Limb (tissue), 2 donors: Measurements from ENCODE around the gene GARNL3.

Experiments used
- DNase-seq, 2 donors: peaks; one replicate each; pipeline ENCODE4 v3.0.0-alpha.2; 2016; ENCODE audit errors: extremely low spot score in 2 of 2

GARNL3 gene

DNA sequence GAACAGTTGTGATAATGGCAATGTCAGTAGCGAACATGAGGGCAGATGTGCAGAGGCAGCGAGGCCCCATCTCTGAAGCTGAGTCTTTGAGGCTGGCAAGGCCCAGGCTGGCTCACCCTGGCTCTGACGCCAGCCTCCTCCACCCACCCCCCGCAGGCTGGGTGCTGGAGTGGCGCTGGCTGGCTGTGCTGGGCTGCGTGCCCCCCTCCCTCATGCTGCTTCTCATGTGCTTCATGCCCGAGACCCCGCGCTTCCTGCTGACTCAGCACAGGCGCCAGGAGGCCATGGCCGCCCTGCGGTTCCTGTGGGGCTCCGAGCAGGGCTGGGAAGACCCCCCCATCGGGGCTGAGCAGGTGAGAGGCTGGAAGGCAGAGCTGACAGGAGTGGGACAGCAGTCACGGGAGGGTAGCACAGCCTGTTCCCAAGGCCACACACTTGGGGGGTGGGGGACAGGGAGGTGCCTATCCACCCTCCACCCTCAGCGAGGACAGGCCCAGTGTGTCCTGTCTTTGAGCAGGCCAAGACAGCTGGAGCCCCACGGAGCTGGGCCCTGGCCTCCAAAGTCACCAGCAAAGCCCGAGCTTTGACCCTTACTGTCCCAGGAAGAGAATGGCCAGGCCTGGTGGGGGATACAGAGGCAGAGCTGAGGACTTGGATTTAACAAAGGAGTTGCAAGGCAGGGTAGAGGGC is 138.0 kb downstream of the GARNL3 start:
- DNase-seq = no peak

DNA sequence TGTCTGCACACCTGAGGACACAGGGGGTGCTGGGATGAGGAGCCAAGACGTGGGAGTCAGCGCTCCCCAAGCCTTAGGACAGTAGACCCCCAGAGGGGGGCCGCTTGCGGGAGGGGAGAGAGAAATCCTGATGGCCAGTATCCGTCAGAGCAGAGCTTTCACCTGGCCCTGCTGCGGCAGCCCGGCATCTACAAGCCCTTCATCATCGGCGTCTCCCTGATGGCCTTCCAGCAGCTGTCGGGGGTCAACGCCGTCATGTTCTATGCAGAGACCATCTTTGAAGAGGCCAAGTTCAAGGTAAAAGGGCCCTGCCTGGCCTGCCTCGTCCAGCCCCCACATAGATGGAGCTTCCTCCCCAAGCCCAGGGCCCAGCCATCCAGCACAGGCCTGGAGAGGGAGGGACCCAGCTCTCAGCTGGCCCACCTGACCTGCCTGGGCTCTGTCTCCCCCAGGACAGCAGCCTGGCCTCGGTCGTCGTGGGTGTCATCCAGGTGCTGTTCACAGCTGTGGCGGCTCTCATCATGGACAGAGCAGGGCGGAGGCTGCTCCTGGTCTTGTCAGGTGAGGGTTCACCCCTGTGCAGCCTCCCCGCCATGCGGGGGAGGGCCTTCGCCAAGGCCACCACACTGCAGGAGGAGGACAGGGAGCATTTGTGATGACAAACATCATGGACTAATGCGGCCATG is 139.1 kb downstream of the GARNL3 start:
- no peak for DNase-seq

- DNase-seq = no peak
These were observed 140.1 kb downstream of the GARNL3 start for GRCh38 chr9:127404631-127405030.

DNA sequence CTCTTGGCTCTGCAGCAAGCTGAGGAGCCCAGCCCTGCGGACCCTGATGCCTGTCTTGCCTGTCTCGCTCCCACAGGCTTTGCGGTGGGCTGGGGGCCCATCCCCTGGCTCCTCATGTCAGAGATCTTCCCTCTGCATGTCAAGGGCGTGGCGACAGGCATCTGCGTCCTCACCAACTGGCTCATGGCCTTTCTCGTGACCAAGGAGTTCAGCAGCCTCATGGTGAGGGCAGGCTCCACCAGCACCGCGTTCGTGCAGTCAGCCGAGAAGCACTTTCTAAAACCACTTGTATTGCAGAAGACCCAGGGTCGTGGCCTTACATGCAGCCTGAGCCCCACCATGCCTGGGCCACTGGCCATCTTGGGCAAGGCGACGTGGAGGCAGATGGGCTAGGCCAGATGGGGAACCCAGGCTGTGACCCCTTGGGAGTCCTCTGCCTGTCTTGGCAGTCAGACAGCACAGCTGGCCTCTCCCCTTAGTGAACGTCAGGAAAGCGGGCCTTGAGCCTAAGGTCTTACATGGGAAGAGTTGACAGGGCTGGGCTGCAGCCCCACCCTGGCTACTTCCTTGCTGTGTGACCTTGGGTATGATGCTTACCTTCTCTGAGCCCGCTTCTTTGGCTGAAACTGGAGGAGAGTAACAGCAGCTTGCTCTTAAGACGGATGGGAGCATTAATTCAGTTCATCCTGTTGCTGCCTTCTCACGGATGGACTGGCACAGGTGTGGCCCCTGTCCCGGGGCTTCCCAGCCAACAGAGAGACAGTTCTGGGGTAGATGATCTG is 141.0 kb downstream of the GARNL3 start:
- DNase-seq = no peak

DNA sequence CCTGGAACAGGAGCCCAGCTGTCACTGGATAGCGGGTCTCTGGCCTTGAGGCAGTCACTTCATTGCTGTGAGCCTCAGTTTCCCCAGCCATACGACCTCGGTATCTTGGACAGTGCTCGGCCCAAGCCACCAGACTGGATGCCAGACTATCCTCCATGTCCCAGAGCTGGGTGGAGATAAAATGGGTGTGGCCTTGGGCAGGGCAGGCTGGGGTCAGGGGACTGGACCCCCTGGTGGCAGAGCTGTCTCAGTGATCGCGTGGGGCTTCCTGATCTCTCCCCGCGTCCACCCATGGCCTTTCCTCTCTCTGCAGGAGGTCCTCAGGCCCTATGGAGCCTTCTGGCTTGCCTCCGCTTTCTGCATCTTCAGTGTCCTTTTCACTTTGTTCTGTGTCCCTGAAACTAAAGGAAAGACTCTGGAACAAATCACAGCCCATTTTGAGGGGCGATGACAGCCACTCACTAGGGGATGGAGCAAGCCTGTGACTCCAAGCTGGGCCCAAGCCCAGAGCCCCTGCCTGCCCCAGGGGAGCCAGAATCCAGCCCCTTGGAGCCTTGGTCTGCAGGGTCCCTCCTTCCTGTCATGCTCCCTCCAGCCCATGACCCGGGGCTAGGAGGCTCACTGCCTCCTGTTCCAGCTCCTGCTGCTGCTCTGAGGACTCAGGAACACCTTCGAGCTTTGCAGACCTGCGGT is 142.4 kb downstream of the GARNL3 start:
- DNase-seq = no peak

- DNase-seq = no peak
These were observed 142.9 kb downstream of the GARNL3 start for GRCh38 chr9:127407492-127407843.

DNA sequence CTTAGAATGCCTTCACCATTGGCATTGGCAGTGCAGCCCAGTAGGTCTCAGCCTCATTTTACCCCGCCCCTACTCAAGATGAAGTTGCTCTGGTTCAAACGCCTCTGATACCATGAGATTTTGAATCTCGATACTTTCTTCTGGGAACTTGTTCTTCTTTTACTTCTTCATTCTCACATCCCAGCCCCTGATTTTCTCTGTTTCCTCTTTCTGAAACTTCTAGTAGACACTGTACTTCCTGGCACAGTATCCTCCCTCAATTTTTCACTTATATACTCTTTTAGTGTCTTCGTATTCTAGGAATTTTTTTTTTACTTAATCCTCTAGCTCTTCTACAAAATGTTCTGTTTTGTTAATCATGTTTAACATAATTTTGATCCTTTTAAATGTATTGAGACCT is 146.5 kb downstream of the GARNL3 start:
- DNase-seq = no peak

DNA sequence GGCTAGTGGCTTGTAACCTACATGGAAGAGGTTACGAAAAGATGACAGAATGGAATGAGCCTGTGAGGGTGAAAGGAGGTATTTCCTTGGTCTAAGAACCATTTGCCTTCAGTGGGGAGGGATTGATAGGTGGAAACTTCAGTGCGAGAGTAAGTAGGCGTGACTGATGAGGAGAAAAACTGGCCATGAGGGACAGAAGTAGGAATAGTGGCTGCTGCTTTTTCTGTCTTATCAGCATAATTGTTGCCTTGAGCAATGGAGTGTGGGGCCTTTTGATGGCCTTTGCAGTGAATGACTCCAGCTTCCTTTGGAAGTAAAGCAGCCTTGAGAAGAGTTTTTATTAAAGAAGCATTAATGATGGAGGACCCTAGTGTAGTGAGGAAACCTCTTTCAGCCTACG is 150.6 kb downstream of the GARNL3 start:
- no peak for DNase-seq

DNA sequence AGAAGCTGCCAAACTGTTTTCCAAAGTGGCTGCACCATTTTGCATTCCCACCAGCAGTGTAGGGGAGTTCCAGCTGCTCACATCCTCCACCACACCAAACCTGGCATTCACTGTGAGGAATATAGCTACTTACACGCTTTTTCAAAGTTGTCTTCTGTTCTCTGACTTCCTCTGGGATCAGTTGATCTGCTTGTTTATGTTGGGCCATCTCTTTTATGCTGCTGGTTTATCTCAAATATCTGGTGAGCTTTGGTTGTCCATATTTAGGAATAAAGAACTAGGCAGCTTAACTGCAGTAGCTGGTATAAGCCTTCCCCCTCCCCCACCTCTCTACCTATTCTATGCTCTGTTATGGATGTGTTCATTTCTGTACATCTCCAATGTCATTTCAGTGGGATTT is 151.1 kb downstream of the GARNL3 start:
- DNase-seq = no peak

DNA sequence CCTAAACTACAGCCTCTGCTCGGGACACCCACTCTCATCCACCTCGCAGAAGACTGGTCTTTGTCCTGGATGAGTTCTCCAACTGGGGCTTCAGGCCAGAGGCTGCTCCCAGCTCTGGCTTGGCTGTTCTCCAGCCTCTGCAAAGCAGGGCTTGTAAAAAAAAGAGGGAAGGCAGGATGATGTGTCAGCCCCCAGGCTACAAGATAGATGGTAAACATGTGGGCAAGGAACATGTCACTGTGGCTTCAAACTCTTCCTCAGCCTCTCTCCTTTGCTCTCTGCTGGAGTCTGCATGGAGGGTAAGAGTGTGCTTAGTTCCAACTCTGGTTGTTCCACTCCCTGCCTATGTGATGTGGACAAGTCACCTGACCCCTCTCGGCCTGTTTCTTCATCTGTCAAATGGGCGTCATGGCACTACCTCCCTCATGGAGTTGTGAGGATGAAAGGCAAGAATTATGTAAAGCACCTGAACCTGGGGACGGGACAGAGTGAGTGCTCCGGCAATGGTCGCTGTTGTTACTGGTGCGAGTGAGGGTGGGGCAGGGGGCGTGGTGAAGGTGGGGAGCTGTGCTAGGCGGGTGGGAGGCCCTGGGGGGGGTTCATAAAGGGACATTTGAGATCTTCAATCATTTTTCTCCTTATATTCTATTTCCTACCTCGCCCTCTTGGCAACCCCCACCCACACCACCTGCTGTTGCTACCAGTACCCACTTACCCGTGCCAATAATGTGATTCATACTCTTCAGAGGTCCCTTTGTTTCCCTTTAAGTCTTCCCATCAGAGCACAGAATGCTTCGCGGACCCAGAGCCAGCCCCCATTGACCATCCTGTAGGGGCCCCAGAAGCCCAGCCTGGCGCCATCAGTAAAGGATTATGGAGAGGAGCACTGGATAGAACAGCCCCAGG is 152.8 kb downstream of the GARNL3 start:
- no peak for DNase-seq

GRCh38 chr9:127418037-127418471 is 153.5 kb downstream of the GARNL3 start:
- DNase-seq = no peak

DNA sequence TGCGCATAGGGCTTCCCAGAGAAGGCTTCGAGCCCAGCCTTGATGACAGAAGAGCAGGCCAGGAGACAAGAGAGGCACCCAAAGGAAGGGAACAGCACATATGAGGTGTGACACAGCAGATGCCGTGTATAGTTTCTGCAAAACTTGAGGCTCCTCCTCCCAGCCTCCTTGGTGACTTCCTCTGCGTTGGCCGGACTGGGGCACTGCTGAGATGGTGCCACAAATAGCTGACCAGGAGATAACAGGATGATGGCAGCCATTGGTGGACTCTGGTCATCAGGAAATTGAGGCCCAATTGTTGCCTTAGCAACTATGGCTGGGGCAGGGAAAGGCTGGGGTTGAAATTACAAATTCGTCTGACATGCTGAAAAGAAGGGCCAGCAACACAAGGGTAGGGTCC is 154.8 kb downstream of the GARNL3 start:
- no peak for DNase-seq

DNA sequence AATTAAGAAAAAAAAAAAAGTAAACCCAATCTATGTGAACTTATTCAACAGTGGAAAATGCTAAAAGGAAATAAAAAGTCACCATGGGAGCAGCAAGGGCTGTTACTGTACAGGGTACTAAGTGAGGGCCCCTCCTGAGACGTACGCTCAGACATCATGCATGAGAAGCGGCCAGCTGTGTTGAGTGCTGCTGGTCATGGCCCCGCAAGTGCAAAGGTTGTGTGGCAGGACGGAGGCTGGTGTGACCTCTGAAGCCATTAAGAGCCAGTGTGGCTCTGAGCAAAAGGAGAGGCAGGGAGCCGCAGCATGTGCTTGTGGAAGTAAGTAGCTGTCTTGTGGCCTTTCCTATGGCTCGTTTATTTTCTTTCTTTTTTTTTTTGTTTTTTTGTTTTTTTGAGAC is 156.5 kb downstream of the GARNL3 start:
- DNase-seq = no peak

DNA sequence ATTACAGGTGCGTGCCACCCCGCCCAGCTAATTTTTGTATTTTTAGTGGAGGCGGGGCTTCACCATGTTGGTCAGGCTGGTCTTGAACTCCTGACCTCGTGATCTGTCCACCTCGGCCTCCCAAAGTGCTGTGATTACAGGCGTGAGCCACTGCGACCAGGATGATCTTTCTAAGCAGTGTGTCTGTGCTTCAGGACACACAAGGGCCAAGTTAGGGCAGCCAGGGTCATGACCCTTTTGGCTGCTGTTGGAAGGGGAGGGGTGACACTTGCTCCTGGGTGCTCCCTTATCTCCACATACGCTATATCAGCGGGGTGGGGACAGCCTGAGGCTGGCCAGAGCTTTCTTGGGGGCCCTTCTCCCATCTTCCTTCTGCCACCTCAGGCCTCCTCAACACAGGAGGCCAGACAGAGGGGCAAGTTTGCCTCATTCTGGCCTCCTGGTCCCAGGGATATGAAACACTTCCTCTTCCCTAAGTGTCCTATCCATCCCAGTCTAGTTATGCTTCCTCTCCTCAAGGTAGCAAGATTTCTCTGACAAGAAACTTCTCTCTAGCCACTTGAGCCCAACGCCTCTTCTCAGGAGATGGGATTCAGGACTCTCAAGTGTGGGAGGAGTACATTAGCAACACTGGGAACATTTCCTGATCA is 157.7 kb downstream of the GARNL3 start:
- no peak for DNase-seq

DNA sequence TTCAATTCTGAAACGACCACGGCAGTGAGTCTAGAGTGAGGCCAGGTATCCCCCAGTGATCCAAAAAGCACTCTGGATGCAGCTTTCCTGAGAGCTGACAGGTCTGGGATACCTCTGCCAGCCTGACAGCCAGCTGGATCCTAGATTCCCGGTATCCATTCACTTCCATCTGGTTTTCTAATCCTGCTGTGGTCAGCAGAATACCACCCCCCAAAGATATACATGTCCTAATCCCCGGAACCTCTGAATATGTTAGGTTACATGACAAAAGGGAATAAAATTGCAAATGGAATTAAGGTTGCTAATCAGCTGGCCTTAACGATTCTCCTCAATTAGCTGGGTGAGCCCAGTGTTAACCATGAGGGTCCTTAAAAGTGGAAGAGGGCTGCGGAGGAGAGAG is 158.2 kb downstream of the GARNL3 start:
- DNase-seq = no peak

DNA sequence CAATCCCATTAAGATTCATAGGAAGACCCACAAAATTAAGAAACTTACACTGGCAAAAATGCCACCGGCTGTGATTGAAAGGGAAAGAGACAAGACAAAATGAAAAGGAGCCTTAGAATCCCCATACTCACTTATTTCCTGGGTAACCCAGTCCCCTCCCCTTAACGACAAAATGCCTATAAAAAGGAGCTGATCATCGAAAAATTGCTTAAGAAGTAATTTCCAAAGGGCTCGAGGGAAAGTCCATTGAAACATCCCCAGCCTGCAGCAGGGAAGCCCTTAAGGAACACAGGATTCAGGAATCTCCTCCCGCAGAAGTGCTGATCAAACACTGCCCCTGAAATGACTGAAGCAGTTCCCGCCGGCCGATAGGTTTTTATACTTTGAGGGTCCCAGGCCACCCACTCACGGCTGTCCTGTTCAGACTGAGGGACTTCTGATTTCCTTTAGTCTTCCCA is 158.9 kb downstream of the GARNL3 start:
- DNase-seq = no peak

GRCh38 chr9:127423934-127424675 is 159.5 kb downstream of the GARNL3 start, which contains the start of gene ZNF79:
ZNF79 (plus strand) TSS chr9:127424382; CDS start chr9:127424788, 406 bp downstream.
- DNase-seq = peak; percentile 93 to 95

DNA sequence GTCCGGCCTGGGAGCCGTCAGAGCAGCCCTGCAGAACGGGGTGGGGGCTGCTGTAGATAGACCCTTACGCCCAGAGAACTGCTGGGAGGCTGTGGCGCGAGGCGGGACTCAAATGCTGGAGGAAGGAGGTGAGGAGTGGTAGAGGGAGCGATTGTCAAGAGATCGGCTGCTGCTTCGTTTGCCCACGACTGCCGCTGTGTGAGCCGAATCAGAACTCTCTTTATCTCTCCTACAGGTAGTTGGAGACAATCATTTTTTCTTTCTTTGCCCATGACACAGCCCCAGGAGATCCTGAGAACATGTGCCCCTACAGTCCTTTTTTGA is 160.1 kb downstream of the GARNL3 start:
- no peak for DNase-seq

- DNase-seq = no peak
These were observed 162.2 kb downstream of the GARNL3 start for GRCh38 chr9:127426756-127427155.

DNA sequence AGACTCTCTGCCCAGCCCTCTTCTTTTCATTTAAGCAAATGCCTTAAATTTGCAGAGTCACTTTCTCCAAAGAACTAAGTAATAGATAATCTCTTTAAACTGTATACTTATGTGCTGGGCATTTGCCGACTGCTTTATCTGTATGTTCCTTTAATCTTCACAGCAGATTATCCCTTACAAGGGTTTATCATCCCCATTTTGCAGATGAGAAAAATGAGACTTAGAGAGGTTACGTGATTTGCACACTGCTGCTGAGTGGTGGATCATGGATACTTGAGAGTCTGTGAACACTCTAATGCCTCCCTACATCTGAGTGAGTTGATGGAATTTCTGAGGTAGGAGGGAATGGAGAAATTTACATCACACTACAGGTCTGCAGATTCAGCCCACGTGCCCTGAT is 163.8 kb downstream of the GARNL3 start:
- no peak for DNase-seq
